HG02870 (cell line): ENCODE data around the gene OVOL1.
"Not testable (repeated sequence)": the region's sequence is repeated elsewhere in the genome, so short reads cannot be mapped to it uniquely, and the experiment has no call there.

Experiments used
- ATAC-seq: cut with Tn5 transposase; IDR thresholded peaks from one replicate; pipeline ENCODE4 v1.9.1; 2021; ENCODE audit warnings: mild to moderate bottlenecking, moderate library complexity; ENCODE audit not compliant: unreplicated experiment

The OVOL1 gene

GRCh38 chr11:65786786-65787636, at the start of gene OVOL1:
Gene OVOL1, plus strand, starts transcription at chr11:65787063. Its CDS starts 311 bp downstream, at chr11:65787374.
- no peak for ATAC-seq

DNA sequence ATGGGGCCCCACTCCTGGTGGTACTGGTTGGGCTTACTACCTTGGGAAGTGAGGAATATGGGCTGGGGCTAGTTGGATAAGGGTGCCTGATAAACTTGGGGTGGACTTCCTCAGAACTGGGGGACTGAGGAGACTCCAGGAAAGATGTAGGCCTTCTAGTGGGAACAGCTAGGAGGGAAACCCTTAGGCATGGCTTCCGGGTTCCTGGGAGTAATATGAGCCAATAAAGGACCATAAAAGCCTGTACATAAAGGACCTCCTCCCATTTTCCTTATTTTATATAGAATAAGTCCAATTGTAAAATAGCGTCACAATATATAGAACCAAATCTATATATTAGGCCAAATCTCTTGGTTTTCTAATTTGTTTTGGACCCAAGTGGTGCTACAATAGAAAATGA, 47.8 kb upstream of the OVOL1 start:
- no peak for ATAC-seq

GRCh38 chr11:65741185-65741584, 45.7 kb upstream of the OVOL1 start:
- ATAC-seq = no peak

GRCh38 chr11:65742353-65742752, 44.5 kb upstream of the OVOL1 start:
- ATAC-seq = no peak

GRCh38 chr11:65743681-65744025, 43.2 kb upstream of the OVOL1 start:
- no peak for ATAC-seq

GRCh38 chr11:65744026-65744698, 42.7 kb upstream of the OVOL1 start:
- ATAC-seq = no peak

- ATAC-seq = no peak
Observed at GRCh38 chr11:65744699-65745042, 42.2 kb upstream of the OVOL1 start.

- no peak for ATAC-seq
Observed at GRCh38 chr11:65745049-65745448, 41.8 kb upstream of the OVOL1 start.

- not testable (repeated sequence) for ATAC-seq
Observed at GRCh38 chr11:65762169-65762568, 24.7 kb upstream of the OVOL1 start.

GRCh38 chr11:65762816-65763215, 24.0 kb upstream of the OVOL1 start:
- ATAC-seq = not testable (repeated sequence)

GRCh38 chr11:65764434-65764833, 22.4 kb upstream of the OVOL1 start:
- ATAC-seq = no peak

DNA sequence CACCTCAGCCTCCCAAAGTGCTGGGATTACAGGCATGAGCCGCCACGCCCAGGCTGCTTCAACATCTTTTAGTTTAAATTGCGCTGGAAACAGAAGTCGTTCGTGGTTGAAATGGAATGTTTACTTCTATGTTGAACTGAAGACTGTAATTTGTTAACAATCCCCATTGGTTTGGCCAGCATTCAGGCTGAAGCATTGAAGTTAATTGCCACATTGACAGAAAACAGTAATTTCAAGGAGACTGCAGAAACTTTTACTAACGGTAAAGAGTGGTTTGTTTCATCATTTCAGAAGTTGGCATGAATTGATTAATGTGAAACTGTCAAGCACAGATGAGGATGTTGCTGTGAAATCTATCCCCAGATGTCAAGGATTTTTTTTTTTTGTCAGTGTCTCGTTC, 20.3 kb upstream of the OVOL1 start:
- no peak for ATAC-seq

GRCh38 chr11:65767406-65767805, 19.5 kb upstream of the OVOL1 start:
- ATAC-seq = no peak

DNA sequence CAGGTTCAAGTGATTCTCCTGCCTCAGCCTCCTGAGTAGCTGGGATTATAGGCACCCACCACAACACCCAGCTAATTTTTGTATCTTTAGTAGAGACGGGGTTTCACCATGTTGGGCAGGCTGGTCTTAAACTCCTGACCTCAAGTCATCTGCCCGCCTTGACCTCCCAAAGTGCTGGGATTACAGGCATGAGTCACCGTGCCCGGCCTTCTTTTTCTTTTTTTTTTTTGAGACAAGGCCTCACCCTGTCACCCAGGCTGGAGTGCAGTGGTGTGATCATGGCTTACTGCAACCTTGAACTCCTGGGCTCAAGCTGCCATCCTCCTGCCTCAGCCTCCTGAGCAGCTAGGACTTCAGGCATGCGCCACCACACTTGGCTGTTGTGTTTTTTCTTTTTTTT, 19.1 kb upstream of the OVOL1 start:
- not testable (repeated sequence) for ATAC-seq

GRCh38 chr11:65770951-65771567, 15.8 kb upstream of the OVOL1 start:
- ATAC-seq = no peak

- ATAC-seq = no peak
Observed at GRCh38 chr11:65771589-65772112, 15.2 kb upstream of the OVOL1 start.

DNA sequence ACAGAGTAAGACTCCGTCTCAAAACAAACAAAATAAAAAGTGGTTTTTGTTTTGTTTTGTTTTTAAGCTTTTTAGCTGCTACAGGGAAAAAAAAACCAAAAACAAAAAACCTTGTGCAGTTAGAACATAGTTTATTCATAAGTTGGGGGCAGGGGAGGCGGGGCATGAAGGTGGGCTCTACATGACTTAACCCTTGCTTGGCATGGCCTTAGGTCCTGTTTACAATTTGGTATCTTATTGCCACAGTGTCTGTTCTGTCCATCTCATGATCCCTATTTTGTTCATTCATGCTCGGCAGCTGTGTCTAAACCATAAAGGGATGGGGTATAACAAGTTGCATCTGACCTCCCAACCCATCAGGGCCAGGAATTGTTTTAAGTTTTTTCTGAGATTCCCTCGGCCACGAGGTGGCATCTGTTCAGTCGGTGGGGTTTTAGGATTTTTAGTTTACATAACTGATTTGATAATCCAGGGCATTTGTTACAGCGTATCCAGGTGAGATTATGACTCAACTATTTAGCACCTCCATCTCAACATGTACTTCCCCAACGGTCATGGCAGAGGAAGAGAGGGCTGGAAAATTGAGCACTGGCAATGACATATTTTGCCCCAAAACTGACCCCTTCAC, 13.0 kb upstream of the OVOL1 start:
- no peak for ATAC-seq

DNA sequence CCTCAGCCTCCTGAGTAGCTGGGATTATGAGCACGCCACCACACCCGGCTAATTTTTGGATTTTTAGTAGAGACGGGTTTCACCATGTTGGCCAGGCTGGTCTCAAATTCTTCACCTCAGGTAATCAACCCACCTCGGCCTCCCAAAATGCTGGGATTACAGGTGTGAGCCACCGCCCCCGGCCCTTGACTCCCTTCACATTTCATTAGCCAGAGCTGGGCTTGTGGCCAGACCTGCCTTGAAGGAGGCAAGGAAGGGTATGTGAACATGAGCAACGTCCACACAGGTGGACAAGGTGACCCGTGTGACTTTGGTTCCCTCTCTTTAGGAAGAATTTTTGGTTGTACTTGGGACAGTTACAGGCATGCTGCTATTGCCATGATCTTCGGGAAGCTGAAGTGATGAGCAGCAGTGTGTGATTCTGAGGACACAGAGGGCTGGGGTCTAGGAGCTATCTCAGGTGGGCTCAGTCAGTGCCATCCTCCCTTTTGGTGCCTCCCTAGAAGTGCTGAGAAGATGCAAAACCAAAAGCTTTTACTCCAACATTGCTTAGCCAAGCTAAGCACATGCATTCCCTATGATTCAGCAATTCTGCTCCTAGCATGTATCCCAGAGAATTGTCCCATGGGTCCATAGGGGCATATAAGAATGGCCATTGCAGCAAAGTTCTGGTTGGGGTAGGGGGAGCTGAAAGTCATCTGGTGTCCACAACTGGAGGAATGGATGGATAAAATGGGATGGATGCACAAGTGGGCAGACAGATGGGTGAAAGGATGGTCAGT, 12.1 kb upstream of the OVOL1 start:
- ATAC-seq = no peak

DNA sequence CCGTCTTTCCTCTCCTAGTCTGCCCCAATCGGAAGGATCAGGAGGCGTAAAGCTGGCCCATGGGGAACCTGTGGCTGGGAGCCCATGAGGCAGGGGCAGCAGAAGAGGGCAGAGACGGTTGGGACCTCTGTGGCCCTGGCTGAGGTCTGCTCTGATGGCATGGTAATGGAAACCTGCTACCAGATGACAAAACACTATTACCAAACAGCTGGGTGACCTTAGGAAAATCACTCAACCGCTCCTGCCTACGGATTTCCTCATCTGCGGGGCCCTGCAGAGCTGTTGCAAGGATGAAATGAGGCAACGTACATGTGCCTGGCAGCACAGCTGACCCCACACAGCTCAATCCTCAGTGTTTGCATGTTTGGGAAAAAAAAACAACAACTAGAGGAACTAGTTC, 10.7 kb upstream of the OVOL1 start:
- no peak for ATAC-seq

DNA sequence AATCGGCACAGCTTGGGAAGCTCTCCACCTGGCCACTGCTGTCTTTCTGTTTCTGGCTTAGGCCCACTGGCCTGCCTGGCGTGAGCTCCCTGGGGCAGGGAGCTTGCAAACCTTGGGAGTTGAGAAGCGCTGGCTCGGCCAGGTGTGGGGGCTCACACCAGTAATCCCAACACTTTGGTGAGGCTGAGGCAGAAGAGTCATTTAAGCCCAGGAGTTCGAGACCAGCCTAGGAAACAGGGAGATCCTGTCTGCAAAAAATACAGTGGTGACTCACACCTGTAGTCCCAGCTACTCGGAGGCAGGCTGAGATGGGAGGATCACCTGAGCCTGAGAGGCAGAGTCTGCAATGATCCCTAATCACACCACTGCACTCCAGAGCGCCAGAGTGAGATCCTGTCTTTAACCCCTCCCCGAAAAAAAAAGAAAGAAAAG, 10.1 kb upstream of the OVOL1 start:
- ATAC-seq = no peak

DNA sequence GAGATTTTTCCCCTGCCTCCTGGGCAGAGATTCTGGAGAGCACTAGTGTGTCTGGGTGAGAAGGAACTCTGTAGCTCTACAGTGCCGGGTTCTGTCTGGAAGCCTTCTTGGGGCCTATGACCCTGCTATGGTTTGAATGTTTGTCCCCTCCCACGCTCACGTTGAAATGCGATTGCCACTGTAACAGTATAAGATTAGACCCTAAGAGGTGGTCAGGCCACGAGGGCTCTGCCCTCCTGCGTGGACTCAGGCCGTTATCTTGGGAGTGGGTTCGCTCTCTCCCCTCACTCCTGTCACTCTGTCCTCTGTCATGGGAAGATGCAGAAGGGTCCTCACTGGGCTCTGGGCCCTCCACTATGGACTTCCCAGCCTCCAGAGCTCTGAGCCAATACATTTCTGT, 9.6 kb upstream of the OVOL1 start:
- ATAC-seq = no peak
